ENCODE data around the gene TMEM198.

- TF ChIP-seq CTCF (IDR thresholded peaks at IDR 0.05) (no peak), POLR2A (IDR thresholded peaks at IDR 0.05) (no peak), POLR2AphosphoS5 (IDR thresholded peaks at IDR 0.05; ENCODE audit: insufficient read depth in 1 of 2, low read depth in 1 of 2) (no peak)
These were observed 36.0 kb upstream of the TMEM198 start for GRCh38 chr2:219507581-219508443.

All from vagina (tissue), 2 donors.